GM18508 (cell line): ENCODE measurements around the gene OPCML.

Experiments
- ATAC-seq: cut with Tn5 transposase; IDR thresholded peaks from one replicate; pipeline ENCODE4 v1.9.1; 2021; ENCODE audit warnings: moderate number of reproducible peaks; ENCODE audit not compliant: insufficient read depth, unreplicated experiment

Gene OPCML

GRCh38 chr11:133311230-133311629 lies 221.1 kb downstream of the OPCML start:
- no peak for ATAC-seq

DNA sequence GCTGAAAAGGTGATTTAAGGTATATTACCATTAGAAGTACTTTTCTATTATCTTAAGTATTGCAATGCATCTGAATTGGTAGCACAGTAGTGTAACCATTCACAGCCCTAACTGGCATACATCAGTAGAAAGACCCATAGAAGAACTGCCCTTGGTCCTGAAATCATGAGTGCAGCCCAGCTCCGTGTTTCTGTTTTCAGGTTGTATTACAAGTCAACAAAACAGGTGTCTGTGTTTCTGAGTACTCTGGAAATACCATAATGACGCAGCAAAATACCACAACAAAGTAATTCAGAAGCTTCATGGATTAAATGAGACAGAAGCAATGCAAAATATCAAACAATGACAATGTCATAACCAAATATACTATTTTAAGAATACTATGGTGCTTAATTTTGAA lies 226.3 kb downstream of the OPCML start:
- ATAC-seq = no peak

- ATAC-seq = no peak
Observed at GRCh38 chr11:133305208-133305956, 226.9 kb downstream of the OPCML start.

- no peak for ATAC-seq
Observed at GRCh38 chr11:133303262-133303661, 229.0 kb downstream of the OPCML start.

GRCh38 chr11:133302056-133302455 lies 230.2 kb downstream of the OPCML start:
- ATAC-seq = no peak

GRCh38 chr11:133300666-133301065 lies 231.6 kb downstream of the OPCML start:
- no peak for ATAC-seq

GRCh38 chr11:133291780-133292179 lies 240.5 kb downstream of the OPCML start:
- no peak for ATAC-seq

- no peak for ATAC-seq
Observed at GRCh38 chr11:133285359-133285758, 246.9 kb downstream of the OPCML start.

DNA sequence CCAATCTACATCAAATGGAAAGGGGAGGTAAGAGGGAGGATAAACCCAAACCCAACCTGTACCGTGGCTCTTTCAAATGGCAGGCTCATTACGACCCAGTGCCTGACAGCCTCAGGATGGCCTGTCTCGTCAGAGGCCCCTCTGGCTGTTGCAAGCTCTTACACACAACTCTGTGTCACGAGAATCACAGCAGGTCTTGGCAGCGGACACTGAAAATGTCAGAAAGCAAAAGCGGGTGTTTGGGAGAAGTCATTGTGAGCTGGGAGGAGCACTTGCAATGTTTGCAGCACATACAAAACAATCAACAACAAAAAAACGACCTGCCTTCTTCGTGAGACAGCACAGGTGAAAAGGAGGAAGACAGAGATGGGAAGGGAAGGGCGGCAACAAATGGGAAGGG lies 248.1 kb downstream of the OPCML start:
- ATAC-seq = no peak

GRCh38 chr11:133277886-133278285 lies 254.4 kb downstream of the OPCML start:
- ATAC-seq = no peak

DNA sequence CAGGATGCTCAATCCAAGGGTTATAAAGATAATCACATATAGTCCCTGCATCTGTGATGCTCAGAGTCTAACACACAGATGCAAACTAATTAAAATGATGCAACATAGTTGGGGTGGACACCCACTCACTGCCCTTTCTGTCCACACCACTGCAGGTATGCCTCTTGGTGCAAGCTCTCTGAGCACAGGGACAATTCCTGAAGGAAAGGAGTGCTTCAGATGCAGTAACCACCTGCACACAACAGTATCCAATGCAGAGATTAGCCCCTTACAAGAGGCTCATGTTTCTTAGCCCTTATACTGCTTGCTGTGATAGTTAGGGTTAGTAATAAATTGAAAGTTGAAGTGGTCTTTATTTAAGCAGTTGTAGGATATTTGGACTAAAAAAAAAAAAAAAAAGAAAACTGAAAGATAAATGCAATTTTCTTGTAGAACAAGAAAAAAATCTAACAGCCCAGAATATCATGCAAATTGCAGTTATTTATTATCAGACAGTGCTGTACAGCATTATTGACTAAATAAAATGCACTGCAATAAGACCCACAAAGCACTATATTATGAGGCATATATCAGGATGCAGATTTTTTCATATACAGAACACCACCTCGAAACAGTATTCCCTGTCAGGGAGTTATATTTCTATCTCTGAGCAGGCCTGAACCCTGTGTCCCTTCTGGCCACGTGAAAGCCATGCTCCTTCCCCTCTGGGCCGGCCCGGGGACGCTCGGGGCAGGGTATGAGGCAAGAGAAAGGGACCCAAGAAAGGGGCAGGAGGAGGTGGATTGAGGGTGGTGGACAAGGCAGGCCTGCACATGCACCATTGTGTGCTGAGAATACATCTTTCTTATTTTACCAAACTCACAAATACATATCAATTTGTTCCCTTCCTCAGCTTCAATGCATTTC lies 260.2 kb downstream of the OPCML start:
- ATAC-seq = no peak

- no peak for ATAC-seq
Observed at GRCh38 chr11:133271206-133271605, 261.1 kb downstream of the OPCML start.

- peak; percentile 97 for ATAC-seq
Observed at GRCh38 chr11:133269267-133269666, 263.0 kb downstream of the OPCML start.

- no peak for ATAC-seq
Observed at GRCh38 chr11:133266986-133267385, 265.3 kb downstream of the OPCML start.

- no peak for ATAC-seq
Observed at GRCh38 chr11:133265530-133266035, 266.7 kb downstream of the OPCML start.

GRCh38 chr11:133263332-133263731 lies 269.0 kb downstream of the OPCML start:
- no peak for ATAC-seq

- ATAC-seq = no peak
Observed at GRCh38 chr11:133258751-133259150, 273.6 kb downstream of the OPCML start.

DNA sequence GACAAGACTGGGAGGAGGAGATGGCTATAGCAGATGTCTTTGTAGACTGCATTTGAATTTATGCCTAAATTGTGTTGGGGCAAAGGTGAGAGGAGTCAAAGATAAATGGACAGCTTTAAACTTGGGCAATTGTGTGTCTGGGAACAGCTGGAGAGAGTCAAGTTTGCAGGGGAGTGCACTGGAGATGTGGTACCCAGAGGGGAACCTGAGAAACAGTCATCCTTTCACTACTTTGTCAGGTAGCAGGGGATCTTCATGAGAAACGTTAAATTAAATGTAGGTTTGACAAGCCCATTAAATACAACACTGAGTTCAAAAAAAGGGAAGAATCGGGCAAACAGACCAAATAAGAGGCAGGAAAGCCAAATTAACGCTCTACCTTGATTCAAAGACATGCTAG lies 277.7 kb downstream of the OPCML start:
- no peak for ATAC-seq

- no peak for ATAC-seq
Observed at GRCh38 chr11:133253570-133253969, 278.7 kb downstream of the OPCML start.

GRCh38 chr11:133251841-133252240 lies 280.5 kb downstream of the OPCML start:
- no peak for ATAC-seq

GRCh38 chr11:133249530-133249929 lies 282.8 kb downstream of the OPCML start:
- ATAC-seq = no peak
